Measurements from ENCODE around the gene CAMK2A.

GRCh38 chr5:150304481-150305081 lies 15.0 kb upstream of the CAMK2A start:
- no peak for TF ChIP-seq REST (IDR thresholded peaks at IDR 0.05; ENCODE audit: insufficient read depth in 1 of 2, low read depth in 2 of 2, low read length in 2 of 2)
- no peak for TF ChIP-seq TAF1 (IDR thresholded peaks at IDR 0.05; ENCODE audit: borderline replicate concordance, insufficient read depth, low read length)
- no peak for TF ChIP-seq POLR2AphosphoS5 (IDR thresholded peaks at IDR 0.05; ENCODE audit: low read depth, low read length)
- TF ChIP-seq SIN3A (IDR thresholded peaks at IDR 0.05; ENCODE audit: borderline replicate concordance, insufficient read depth, low read length), result no peak

Measured in PFSK-1 (cell line).